ENCODE measurements around the gene CYP11A1.

- TF ChIP-seq CTCF (IDR thresholded peaks at IDR 0.05): no peak
- TF ChIP-seq POLR2A (IDR thresholded peaks at IDR 0.05): no peak
- no peak for TF ChIP-seq POLR2AphosphoS5 (IDR thresholded peaks at IDR 0.05)
- no peak for TF ChIP-seq EP300 (IDR thresholded peaks at IDR 0.05)
Measured at GRCh38 chr15:74328331-74329056, 39.0 kb downstream of the CYP11A1 start.

Data from gastroesophageal sphincter (tissue), 3 donors.